ENCODE results near the gene FSD1L.
A peak's percentile ranks its signal among the peaks of the same experiment; 100 is the strongest.
"Not testable (repeated sequence)": the region's sequence is repeated elsewhere in the genome, so short reads cannot be mapped to it uniquely, and the experiment has no call there.

The FSD1L gene

GRCh38 chr9:105496826-105497225, 49.0 kb downstream of the FSD1L start:
- DNase-seq, result no peak

- no peak for DNase-seq
Measured at GRCh38 chr9:105497704-105498103, 49.9 kb downstream of the FSD1L start.

GRCh38 chr9:105500108-105500766, 52.4 kb downstream of the FSD1L start:
- no peak for DNase-seq

- DNase-seq, result no peak
Measured at GRCh38 chr9:105501414-105501813, 53.6 kb downstream of the FSD1L start.

- no peak for DNase-seq
Measured at GRCh38 chr9:105502276-105502675, 54.4 kb downstream of the FSD1L start.

- no peak for DNase-seq
Measured at GRCh38 chr9:105503881-105504280, 56.0 kb downstream of the FSD1L start.

- no peak for DNase-seq
Measured at GRCh38 chr9:105507096-105507790, 59.4 kb downstream of the FSD1L start.

GRCh38 chr9:105508530-105508929, 60.7 kb downstream of the FSD1L start:
- no peak for DNase-seq

- no peak for DNase-seq
Measured at GRCh38 chr9:105510024-105510423, 62.2 kb downstream of the FSD1L start.

- no peak for DNase-seq
Measured at GRCh38 chr9:105511446-105511845, 63.6 kb downstream of the FSD1L start.

GRCh38 chr9:105515811-105516413, 68.1 kb downstream of the FSD1L start:
- no peak for DNase-seq

- DNase-seq, result not testable (repeated sequence)
Measured at GRCh38 chr9:105519710-105520369, 72.0 kb downstream of the FSD1L start.

- not testable (repeated sequence) for DNase-seq
Measured at GRCh38 chr9:105520992-105521391, 73.2 kb downstream of the FSD1L start.

- not testable (repeated sequence) for DNase-seq
Measured at GRCh38 chr9:105522618-105523385, 75.0 kb downstream of the FSD1L start.

GRCh38 chr9:105531530-105531929, 83.7 kb downstream of the FSD1L start:
- no peak for DNase-seq

- no peak for DNase-seq
Measured at GRCh38 chr9:105535920-105536668, 88.3 kb downstream of the FSD1L start.

GRCh38 chr9:105539452-105539851, 91.6 kb downstream of the FSD1L start:
- no peak for DNase-seq

GRCh38 chr9:105541838-105542237, 94.0 kb downstream of the FSD1L start:
- no peak for DNase-seq

- DNase-seq, result no peak
Measured at GRCh38 chr9:105554042-105554441, 106.2 kb downstream of the FSD1L start.

- peak; percentile 28 for DNase-seq
Measured at GRCh38 chr9:105557804-105558610, 110.2 kb downstream of the FSD1L start, which contains the start of gene FKTN. Gene FKTN, plus strand, starts transcription at chr9:105558131. Its CDS starts 16,902 bp downstream, at chr9:105575033.

GRCh38 chr9:105572455-105572854, 124.6 kb downstream of the FSD1L start:
- no peak for DNase-seq
